ENCODE results near the gene ACBD3. TPM values are rescaled to one million over a fixed set of nuclear protein-coding genes. Genes with fewer than 3 reads are reported as not detected.
A peak's percentile ranks its signal among the peaks of the same experiment; 100 is the strongest.
"Not testable (repeated sequence)": the region's sequence is repeated elsewhere in the genome, so short reads cannot be mapped to it uniquely, and the experiment has no call there.

The ACBD3 gene
- total RNA-seq, 1 experiment from 2014 or later, result 59.0 TPM

- DNase-seq (ENCODE audit: extremely low read depth, low read depth), result not testable (repeated sequence)
Observed at GRCh38 chr1:226202666-226203065, 16.1 kb upstream of the ACBD3 start.

- no peak for DNase-seq (ENCODE audit: extremely low read depth, low read depth)
Observed at GRCh38 chr1:226202246-226202645, 15.7 kb upstream of the ACBD3 start.

GRCh38 chr1:226201029-226201593, 14.6 kb upstream of the ACBD3 start:
- DNase-seq (ENCODE audit: extremely low read depth, low read depth), result peak; percentile 30

- DNase-seq (ENCODE audit: extremely low read depth, low read depth), result no peak
Observed at GRCh38 chr1:226199971-226200370, 13.4 kb upstream of the ACBD3 start.

GRCh38 chr1:226195144-226195543, 8.6 kb upstream of the ACBD3 start:
- DNase-seq (ENCODE audit: extremely low read depth, low read depth), result no peak

GRCh38 chr1:226187380-226187779, 839 bp upstream of the ACBD3 start:
- no peak for DNase-seq (ENCODE audit: extremely low read depth, low read depth)

GRCh38 chr1:226187019-226187322, 430 bp upstream of the ACBD3 start:
- DNase-seq (ENCODE audit: extremely low read depth, low read depth), result no peak

GRCh38 chr1:226185141-226186036, 1.2 kb downstream of the ACBD3 start:
- DNase-seq (ENCODE audit: extremely low read depth, low read depth), result no peak

- DNase-seq (ENCODE audit: extremely low read depth, low read depth), result peak; percentile 46
Observed at GRCh38 chr1:226181996-226182714, 4.4 kb downstream of the ACBD3 start.

- DNase-seq (ENCODE audit: extremely low read depth, low read depth), result no peak
Observed at GRCh38 chr1:226176870-226177269, 9.7 kb downstream of the ACBD3 start.

- DNase-seq (ENCODE audit: extremely low read depth, low read depth), result no peak
Observed at GRCh38 chr1:226172589-226172988, 14.0 kb downstream of the ACBD3 start.

GRCh38 chr1:226166341-226166740, 20.2 kb downstream of the ACBD3 start:
- no peak for DNase-seq (ENCODE audit: extremely low read depth, low read depth)

- no peak for DNase-seq (ENCODE audit: extremely low read depth, low read depth)
Observed at GRCh38 chr1:226164154-226164553, 22.4 kb downstream of the ACBD3 start.

GRCh38 chr1:226162898-226163297, 23.6 kb downstream of the ACBD3 start:
- no peak for DNase-seq (ENCODE audit: extremely low read depth, low read depth)

GRCh38 chr1:226158983-226159382, 27.6 kb downstream of the ACBD3 start:
- DNase-seq (ENCODE audit: extremely low read depth, low read depth), result no peak

GRCh38 chr1:226158457-226158856, 28.1 kb downstream of the ACBD3 start:
- DNase-seq (ENCODE audit: extremely low read depth, low read depth), result no peak

- DNase-seq (ENCODE audit: extremely low read depth, low read depth), result no peak
Observed at GRCh38 chr1:226157761-226158316, 28.7 kb downstream of the ACBD3 start.

GRCh38 chr1:226154593-226154992, 31.9 kb downstream of the ACBD3 start:
- DNase-seq (ENCODE audit: extremely low read depth, low read depth), result no peak

GRCh38 chr1:226149806-226150205, 36.7 kb downstream of the ACBD3 start:
- no peak for DNase-seq (ENCODE audit: extremely low read depth, low read depth)

- no peak for DNase-seq (ENCODE audit: extremely low read depth, low read depth)
Observed at GRCh38 chr1:226148121-226148648, 38.4 kb downstream of the ACBD3 start.

- no peak for DNase-seq (ENCODE audit: extremely low read depth, low read depth)
Observed at GRCh38 chr1:226144045-226144444, 42.5 kb downstream of the ACBD3 start.

Data from NCI-H460 (cell line).